HG02759 (cell line): ENCODE results near the gene PCP2.

Experiments
- ATAC-seq: cut with Tn5 transposase; IDR thresholded peaks from one replicate; pipeline ENCODE4 v1.9.1; 2021; ENCODE audit warnings: mild to moderate bottlenecking, moderate library complexity; ENCODE audit not compliant: unreplicated experiment

Gene PCP2

DNA sequence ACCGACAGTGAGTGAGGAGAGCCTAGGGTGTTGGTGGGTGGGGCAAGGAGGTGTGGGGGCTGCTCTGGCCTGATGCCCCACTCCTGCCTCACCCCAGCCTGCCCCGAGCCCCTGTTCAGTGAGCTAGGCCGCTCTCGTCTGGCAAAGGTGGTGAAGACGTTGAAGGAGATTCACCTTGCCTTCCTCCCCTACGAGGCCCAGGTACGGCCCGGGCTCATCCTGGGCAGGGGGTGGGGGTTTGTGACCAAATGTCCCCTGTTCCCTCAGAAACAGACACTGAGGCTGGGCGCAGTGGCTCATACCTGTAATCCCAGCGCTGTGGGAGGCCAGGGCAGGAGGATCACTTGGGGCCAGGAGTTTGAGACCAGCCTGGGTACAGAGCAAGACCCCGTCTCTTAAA lies 7.3 kb upstream of the PCP2 start:
- no peak for ATAC-seq

DNA sequence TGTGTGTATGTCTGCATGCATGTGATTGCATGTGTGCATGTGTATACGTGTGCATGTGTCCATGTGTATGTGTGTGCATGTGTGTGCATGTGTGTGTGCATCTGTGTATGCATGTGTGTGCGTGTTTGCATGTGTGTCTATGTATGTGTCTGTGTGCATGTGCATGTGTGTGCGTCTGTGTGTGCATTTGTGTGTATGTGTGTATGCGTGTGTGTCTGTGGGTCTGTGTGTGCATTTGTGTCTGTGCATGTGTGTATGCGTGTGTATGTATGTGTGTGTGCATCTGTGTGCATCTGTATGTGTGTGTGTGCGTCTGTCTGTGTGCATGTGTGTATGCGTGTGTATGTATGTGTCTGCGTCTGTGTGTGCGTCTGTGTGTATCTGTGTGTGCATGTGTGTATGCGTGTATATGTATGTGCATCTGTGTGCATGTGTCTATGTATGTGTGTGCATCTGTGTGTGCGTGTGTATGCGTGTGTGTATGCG lies 6.4 kb upstream of the PCP2 start:
- ATAC-seq: no peak

DNA sequence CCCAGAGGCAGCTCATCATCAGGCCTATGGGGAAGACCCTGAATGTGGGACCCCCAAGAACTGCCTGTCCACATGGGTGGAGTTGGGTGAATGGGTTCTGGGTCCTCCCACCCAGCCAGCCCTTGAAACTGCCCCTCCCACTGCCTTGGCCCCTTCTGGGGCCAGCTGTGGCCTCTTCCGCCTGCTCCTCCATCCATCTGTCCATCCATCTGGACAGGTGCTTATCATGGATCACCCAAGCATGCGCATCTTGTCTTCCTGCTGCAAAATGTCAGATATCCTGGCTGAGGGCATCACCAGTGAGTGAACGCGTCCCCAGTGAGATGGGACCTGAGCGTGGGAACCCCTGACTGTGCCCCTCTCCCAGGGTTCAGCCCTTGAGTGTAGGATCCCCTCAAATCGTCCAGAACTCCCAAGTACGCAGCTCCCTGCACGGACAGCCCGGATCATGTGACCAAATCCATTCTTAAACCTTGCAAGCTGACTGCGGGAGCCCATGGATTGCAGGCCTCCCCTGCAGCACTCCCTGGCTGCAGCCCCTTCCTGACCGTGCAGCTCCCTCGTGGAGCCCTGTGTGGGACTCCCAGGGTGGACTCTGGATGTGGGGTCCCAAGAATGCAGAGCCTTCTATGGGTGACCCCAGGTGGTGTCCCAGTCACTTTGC lies 5.4 kb upstream of the PCP2 start:
- no peak for ATAC-seq

DNA sequence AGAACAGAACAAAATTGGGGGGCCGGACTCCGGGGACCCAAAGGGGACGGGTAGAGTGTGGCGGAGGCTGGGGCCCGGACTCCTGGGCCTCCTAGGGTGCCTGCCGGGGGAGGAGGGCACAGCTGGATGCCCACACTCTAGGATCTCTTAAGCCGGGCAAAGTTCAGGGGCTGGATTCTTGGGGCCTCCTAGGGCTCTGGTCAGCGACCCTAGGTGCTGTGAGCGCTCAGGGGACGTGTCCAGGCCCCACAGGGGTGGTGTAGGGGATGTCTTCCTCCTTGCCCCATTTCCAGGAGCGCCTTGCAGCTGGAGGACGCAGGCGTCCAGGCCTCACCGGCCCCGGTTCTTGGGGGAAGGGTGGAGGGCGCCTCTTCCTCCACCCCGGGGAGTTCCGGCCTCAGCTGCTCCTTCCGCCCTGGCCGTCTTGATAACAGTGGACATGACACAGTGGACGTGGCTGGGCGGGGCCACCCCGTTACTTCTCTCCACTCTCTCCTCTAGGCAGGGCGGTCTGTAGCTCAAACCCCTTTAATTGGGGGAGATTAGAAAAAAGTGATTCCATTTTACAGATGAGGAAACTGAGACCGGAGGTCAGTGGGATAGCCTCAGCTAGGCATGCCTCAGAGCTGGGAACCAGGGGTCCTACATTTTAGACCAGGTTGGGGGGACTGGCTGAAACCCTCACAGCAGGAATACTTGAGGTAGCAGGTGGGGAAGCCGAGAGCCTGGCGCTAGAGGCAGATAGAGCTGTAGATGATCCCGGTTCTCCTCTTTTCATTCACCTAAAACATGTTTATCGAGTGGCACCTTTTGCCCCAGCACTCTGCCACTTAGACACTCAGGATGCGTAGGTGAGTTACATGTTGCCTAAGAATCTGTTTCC lies 4.1 kb upstream of the PCP2 start:
- peak; percentile 18 for ATAC-seq

DNA sequence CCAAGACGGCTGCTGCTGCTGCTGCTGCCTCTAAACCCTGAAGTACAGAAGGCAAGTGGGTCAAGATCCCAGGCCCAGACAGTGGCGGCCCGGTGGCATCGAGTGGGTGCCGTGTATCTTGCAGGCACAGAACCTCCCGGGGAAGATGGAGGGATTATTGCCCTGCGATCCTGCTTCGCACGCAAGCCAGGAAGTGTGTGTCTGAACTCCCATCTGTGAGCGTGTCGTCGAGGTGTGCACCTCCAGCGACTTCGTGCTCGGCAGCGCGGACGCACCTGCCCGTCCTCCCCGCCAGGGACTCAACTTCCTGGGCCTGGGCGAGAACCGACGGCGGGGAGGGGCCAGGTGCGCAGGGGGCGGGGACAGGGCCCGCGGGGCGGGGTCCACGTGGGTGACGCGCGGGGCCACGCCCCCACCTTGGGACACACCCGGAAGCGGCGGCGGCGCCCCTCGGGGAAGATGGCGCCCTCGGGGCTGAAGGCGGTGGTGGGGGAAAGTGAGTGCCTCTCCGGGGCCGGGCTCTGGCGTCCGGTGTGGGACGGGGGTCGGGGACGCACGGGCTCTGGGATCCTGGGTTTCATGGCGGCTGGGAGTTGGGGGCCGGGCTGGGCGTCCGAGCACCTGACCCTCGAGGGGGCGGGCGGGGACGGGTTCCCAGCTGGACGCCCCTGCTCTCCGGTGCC lies 3.3 kb upstream of the PCP2 start, which contains the start of gene STXBP2:
Gene STXBP2, plus strand, starts transcription at position 420 of the 683 bp plus-strand sequence. Its CDS starts 40 bp downstream, at position 460.
- ATAC-seq: peak; percentile 83

DNA sequence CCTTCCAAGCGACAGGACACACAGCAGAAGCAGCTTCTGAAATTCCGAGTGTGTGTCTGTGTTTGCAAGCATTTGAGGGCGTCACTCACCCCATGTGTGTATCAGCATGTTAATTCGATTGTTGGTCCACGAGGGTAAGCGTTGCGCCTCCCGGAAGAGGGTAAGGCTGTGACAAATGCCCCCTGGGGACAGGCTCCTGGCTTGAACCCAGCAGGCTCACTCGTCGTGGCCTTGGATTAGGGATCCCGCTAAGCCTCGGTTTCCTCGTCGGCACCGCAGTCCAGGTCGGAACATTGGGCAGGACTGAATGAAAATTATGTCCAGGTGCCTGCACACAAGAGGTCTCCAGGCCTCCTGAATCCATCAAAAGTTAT lies 2.8 kb upstream of the PCP2 start:
- no peak for ATAC-seq

DNA sequence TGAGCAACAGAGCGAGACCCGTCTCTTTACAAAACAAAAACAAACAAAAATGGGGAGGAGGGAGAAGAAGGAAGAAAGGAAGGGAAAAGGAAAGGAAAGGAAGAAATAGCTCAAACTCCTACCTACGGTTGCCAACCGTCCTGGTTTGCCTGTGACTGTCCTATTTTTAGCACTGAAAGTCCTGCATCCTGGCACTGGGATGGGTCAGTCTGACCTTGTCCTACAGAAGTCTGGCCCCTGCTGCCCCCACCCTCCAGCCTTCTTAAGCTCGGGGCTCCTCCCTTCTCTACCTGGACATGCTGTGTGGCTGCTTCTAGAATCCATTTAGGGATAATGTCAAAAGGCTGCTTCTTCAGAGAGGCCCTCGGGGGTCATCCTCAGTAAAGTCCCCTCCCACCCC lies 2.2 kb upstream of the PCP2 start:
- ATAC-seq: no peak

DNA sequence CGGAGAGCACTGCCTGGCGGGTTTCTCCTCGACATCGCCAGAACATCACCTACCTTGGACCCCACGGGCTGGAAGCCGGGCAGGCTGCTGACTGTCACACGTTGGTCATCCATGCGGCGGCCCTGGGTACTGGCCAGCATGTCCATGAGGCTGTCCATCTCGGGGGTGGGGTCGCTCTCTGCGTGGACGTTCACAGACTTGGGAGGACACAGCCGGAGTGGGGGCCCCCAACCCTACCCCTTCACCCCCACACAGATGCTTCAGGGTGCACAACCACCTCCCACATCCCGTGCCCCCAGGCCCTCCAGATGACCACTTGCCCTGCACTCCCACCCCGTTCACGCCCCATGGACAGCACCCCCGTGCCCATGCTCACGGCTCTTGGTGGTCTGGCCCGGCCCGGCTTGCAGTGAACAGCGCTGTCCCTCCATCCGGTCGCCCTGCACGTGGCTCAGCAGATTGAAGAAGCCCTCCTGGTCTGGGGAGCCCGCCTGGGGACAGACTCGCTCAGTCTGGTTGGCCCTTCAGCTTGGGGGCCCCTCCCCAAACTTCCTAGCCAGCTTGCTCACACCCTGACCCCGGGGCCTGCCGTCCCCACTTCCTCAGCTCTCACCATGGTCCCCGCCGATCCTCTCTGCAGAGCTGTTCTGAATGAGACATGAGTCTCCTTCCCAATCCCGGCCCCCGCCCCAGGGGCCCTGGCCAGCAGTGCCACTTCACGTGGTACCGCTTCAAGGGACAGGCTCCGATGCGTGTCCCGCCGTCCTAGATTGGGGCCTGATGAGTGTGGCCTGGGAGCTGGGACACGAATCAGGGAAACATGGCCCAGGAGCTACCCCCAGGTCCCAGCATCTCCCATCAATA lies 947 bp downstream of the PCP2 start:
- ATAC-seq: no peak

DNA sequence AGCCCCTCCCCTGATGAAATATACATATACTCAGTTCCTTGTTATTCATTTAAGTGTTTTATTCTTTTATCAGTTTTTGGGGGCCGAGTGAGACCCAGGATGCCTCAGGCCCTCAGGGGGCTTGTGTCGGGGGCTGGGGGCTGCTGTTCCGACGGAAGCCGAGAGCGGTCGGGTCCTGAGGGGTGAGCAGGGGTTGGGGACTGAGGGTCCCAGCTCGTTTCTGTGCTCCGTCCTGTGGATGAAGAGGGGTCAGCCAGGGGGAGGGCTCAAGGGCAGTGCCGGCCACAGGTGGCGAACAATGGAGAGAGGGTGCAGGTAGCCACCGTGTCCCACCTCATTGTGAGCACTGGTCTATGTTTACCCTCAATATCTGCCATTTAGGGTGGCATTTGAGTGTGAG lies 1.9 kb downstream of the PCP2 start:
- no peak for ATAC-seq

DNA sequence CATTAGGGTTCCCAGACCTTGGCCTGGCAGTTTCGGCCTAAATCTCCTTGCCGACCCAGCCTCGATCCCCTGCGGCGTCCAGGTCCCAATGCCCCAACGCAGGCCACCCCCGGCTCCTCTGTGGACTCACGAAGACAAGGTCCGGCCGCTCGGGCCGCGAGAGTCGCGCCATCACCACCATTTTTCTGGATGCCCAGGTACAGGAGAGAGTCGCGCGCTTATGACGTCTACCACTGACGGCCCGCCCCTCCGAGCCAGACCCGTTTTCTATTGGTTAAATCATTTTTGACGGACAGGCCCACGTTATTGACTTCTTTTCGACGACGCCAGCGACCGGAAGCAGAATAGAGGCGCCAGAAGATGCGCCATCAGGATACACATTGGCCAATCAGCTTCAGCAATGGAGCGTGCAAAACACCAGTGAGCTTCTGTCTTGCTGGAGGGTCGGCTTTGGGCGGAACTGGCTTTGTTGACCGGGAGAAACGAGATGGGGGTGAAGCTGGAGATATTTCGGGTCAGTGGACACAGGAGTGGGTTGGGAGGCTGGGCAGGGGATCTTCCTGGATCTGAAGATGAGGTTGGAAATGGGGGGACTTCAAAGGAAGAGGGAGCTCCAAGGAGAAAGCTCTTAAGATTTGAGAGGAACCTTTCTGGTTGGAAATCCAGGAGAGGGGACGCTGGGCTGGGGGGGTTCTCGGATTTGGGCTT lies 4.0 kb downstream of the PCP2 start, which contains the start of the genes PET100 and XAB2:
Gene PET100, plus strand, starts transcription at position 447 of the 708 bp plus-strand sequence. Its CDS starts 41 bp downstream, at position 488.
Gene XAB2, minus strand, starts transcription at position 199 of the 708 bp plus-strand sequence. Its CDS starts 18 bp downstream, at position 181.
- ATAC-seq: peak; percentile 93

DNA sequence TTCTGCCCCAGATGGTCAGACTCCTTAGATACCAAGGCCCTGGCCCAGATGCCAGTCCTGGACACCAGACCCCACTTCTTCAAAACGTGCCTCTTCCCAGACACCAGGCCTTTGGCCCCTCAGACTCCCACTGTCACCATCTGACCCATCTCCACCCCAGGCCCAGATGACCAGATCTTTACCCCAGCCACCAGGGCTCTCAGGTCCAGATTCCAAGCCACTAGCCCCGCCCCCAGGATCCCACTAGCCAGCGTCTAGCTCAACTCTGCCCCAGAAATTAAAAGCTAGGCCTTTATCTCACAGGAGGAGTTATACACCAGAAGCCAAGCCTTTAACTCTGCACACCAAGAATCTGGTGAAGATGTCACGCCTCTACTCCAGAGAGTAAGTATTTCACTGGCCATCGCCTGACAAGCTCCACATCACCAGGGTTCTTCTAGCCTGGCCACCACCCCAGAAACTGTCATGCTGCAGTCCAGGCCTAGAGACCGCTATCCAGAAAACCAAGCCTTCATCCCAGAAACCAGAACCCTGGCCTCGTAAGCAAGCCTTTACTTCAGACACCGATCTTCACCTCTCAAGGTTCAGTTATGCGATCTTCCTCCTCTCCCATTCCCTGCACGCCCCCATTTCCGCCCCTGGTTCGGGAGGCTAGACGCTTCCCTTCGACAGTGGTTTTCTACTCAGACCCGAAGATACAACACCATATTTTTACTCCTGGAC lies 4.8 kb downstream of the PCP2 start:
- no peak for ATAC-seq

DNA sequence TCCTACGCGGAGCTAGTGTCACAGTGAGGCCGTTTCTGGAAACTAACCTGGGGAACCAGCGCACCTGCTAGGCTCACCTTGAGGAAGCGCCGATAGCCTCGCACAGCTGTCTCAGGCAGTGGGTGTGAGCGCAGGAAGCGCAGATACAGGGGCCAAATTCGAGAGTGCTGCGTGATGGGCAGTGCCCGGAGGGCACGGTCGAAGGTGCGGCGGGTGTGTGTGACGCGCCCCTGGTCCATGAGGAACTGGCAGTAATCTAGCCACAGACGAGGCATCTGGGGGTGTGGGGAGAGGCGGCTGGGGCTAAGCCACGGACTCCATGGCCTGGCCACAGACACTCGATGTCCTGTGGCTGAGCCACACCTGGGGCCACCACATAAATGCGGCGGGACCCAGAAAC lies 6.4 kb downstream of the PCP2 start:
- no peak for ATAC-seq

DNA sequence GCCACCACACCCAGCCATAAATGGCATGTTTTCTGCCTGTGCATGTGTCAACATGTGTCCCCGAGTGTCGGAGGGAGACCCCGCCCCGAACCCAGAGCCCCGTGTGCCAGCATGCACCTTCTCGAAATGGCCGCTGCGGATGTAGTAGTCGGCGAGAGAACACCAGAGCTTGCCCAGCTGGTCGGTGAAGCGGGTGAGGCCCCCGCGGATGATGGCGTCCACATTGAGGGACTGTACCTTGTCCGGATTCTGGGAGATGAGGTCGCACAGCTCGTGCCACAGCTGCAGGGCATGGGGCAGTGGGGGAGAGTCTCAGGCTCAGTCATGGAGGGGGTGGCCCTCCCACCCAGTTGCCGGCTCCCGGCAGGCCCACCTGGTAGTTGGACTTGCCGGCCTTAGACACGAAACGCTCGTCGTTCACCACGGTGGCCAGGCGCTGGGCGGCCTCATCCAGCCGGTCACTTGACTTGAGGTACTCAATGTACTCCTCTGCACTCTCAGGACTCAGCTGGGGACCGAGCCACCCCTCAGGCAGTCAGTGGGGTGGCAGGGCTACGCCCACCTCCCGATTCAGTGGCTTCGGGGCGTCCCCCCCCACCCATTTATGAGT lies 7.7 kb downstream of the PCP2 start:
- ATAC-seq: no peak

DNA sequence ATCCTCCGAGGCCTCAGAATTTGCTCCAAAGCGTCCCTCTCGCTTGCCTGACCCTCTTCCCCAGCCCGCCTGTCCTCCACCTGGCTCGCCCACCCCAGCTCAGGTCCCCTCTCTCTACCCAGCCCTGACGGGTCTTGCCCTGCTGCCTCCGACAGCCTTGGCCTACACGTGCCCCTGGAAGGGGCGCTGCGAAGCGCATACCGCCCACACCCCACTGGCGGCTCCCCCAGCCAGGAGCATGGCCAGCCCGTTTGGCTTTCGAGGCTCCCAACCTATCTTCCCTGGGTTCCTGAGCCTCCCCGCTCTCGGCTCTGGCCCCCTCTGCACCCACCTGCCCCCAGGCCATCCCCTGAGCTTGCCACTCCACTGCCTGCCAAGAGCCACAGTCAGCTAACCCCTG lies 8.7 kb downstream of the PCP2 start:
- ATAC-seq: no peak

DNA sequence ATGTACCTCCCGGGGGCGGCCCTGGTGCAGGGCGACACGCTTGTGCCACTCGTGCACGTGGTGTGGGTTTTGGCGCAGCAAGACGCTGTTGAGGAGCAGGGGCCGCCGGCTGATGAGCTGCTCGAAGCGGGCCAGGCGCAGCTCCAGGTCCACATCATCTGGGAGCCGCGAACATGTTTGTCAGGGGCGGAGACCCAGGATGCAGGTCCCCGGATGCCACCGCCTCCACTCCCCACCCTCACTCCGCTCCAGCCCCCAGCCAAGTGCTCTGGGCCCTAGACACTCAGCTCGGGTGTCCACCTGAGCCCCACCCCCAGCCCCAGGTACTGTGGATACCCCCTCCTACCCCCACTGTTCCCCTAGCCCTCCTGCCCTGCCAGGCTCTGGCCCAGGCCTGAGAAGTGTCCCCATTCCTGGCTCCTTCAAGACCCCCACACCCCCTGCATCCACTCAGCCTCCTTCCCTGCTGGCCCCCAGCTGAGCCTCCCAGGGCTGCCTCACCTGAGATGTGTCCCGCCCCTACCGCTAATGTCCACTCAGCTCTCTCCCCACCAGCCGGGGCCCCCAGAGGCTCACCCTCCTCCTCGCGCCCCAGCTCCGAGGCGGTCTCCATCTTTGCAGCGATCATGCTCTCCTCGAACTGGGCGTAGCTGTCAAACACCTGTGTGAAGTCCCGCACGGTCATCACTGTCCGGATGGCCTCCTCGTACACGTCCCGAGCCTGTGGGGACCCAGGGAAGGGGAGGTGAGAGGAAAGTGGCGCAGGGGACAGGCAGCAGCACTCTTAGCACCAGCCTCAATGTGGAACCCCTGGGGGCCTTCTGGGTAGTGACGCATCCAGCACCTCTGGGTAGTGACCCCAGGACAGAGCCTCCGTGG lies 9.6 kb downstream of the PCP2 start:
- no peak for ATAC-seq

DNA sequence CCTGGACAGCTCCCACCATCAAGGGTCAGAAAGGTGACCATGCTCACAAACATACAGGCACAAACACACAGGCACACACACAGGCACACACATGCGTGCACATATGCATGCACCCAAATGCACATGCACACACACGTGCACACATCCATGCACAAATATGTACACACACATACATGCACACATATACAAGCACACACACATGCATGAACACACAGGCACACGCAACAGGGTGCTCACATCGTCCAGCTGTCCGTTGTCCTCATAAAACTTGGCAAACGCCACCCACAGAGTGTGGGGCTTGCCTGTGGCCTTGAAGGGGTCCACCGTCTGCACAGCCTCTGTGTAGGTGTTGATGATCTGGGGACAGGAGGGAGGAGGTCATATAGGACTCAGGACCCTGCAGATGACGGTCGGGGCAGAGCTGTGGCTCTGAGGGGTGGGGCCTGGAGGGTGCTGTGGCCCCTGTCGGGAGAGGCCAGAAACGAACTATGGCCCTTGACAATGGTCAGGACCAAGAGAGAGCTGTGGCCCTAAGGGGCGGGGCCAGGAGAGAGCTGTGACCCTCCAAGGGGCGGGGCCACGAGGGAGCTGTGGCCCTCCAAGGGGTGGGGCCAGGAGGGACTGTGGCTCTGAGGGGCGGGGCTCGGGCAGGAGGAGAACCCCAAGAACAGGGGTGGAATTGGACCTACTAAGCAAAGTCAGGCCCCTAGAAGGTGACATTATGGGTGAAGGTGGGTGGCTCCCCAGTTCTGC lies 10.4 kb downstream of the PCP2 start:
- ATAC-seq: no peak
